ENCODE measurements around the gene KDM5A. TPM values are rescaled to one million over a fixed set of nuclear protein-coding genes. Genes with fewer than 3 reads are reported as not detected.
A peak's percentile ranks its signal among the peaks of the same experiment; 100 is the strongest.
"Not testable (repeated sequence)": the region's sequence is repeated elsewhere in the genome, so short reads cannot be mapped to it uniquely, and the experiment has no call there.

KDM5A gene
- total RNA-seq (10 to 100 TPM; 21.8 to 55.6 (median 34.6) TPM), polyA plus RNA-seq (1 to 10 TPM; 4.7 to 9.3 TPM)
- long read RNA-seq, donor 1, transcript KDM5A-203 (2 exons, 401 nt) = major isoform, 7 of 34 reads
- long read RNA-seq, donor 1, partial matches to known transcripts = 19 of 34 reads
- long read RNA-seq, donor 1, other reads (novel, unspliced or antisense) = 8 of 34 reads
- long read RNA-seq, donor 2, partial matches to known transcripts = 89 of 99 reads
- long read RNA-seq, donor 2, other reads (novel, unspliced or antisense) = 8 of 99 reads
- long read RNA-seq, donor 3, transcript KDM5A-203 (2 exons, 401 nt) = major isoform, 15 of 48 reads
- long read RNA-seq, donor 3, partial matches to known transcripts = 28 of 48 reads
- long read RNA-seq, donor 3, other reads (novel, unspliced or antisense) = 5 of 48 reads

GRCh38 chr12:389142-390096 lies at the start of gene KDM5A:
Gene KDM5A, minus strand, starts transcription at chr12:389320. Its CDS starts 229 bp downstream, at chr12:389091.
- peak within 1 kb of the TSS; percentile 52 to 91 (median 78) for H3K4me3 ChIP-seq
- DNase-seq = peak; percentile 92 to 94 (median 93)
- intact Hi-C loops (cut with DNase I) = no loop called here
- peaks cover 7 to 39% (median 28%) of the 10 kb centered on the region in 12 donors for H3K4me1 ChIP-seq
- TF ChIP-seq, protein P1, sequence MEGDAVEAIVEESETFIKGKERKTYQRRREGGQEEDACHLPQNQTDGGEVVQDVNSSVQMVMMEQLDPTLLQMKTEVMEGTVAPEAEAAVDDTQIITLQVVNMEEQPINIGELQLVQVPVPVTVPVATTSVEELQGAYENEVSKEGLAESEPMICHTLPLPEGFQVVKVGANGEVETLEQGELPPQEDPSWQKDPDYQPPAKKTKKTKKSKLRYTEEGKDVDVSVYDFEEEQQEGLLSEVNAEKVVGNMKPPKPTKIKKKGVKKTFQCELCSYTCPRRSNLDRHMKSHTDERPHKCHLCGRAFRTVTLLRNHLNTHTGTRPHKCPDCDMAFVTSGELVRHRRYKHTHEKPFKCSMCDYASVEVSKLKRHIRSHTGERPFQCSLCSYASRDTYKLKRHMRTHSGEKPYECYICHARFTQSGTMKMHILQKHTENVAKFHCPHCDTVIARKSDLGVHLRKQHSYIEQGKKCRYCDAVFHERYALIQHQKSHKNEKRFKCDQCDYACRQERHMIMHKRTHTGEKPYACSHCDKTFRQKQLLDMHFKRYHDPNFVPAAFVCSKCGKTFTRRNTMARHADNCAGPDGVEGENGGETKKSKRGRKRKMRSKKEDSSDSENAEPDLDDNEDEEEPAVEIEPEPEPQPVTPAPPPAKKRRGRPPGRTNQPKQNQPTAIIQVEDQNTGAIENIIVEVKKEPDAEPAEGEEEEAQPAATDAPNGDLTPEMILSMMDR (IDR thresholded peaks at IDR 0.05) = peak in 3 of 12 donors; percentile 8 to 17 (median 9)
- TF ChIP-seq POLR2A (IDR thresholded peaks at IDR 0.05) = peak in 1 of 2 donors; percentile 39
- peak; percentile 98 to 99 (median 99) for ATAC-seq
- H3K27me3 ChIP-seq = no peaks in the 10 kb centered on the region
- no peaks in the 10 kb centered on the region for H3K9me3 ChIP-seq
- WGBS, 4 donors = 1% methylated on average over 51 to 53 of the region's 53 CpGs
- H3K27ac ChIP-seq = peak within 1 kb of the TSS; percentile 59 to 96 (median 92)
- H3K36me3 ChIP-seq = peaks cover 0 to 19% (median 8%) of the 10 kb centered on the region in 9 donors

GRCh38 chr12:435737-436136 lies 46.6 kb upstream of the KDM5A start:
- H3K4me1 ChIP-seq; H3K9me3 ChIP-seq; DNase-seq; H3K27ac ChIP-seq; H3K27me3 ChIP-seq; ATAC-seq; intact Hi-C loops (cut with DNase I); H3K4me3 ChIP-seq: not testable (repeated sequence)
- peaks cover 0 to 76% (median 56%) of the 10 kb centered on the region in 9 donors for H3K36me3 ChIP-seq
- WGBS, 4 donors = 98 to 100% (median 98%) methylated on average over 2 of the region's 2 CpGs

- Histone ChIP-seq H3K36me3 (peaks cover 0 to 34% (median 24%) of the 10 kb centered on the region in 9 donors), H3K9me3 (no peaks in the 10 kb centered on the region), H3K27me3 (no peaks in the 10 kb centered on the region), H3K4me1 (no peaks in the 10 kb centered on the region), H3K27ac (no peak overlapping the region), H3K4me3 (no peak overlapping the region)
- 91 to 98% (median 97%) methylated on average over 3 of the region's 3 CpGs for whole genome bisulfite sequencing, 4 donors
- intact Hi-C loops (cut with DNase I) = no loop called here
- DNase-seq (no peak), ATAC-seq (no peak)
- TF ChIP-seq, protein P1 (IDR thresholded peaks at IDR 0.05) = no peak
- TF ChIP-seq POLR2A (IDR thresholded peaks at IDR 0.05) = no peak
Measured at GRCh38 chr12:422526-422925, 33.4 kb upstream of the KDM5A start.

GRCh38 chr12:418432-418831 lies 29.3 kb upstream of the KDM5A start:
- DNase-seq (no peak), ATAC-seq (no peak)
- H3K4me1 ChIP-seq = no peaks in the 10 kb centered on the region
- no peak for TF ChIP-seq POLR2A (IDR thresholded peaks at IDR 0.05)
- TF ChIP-seq, protein P1 (IDR thresholded peaks at IDR 0.05) = no peak
- peaks cover 0 to 50% (median 38%) of the 10 kb centered on the region in 9 donors for H3K36me3 ChIP-seq
- H3K4me3 ChIP-seq = no peak overlapping the region
- H3K27me3 ChIP-seq = no peaks in the 10 kb centered on the region
- H3K9me3 ChIP-seq = no peaks in the 10 kb centered on the region
- intact Hi-C loops (cut with DNase I) = no loop called here
- no peak overlapping the region for H3K27ac ChIP-seq
- 95 to 97% (median 96%) methylated on average over 6 of the region's 6 CpGs for WGBS, 4 donors

All from heart left ventricle (tissue), 16 donors.